GM21515 (cell line): ENCODE measurements around the gene HMX1.

Experiments
- ATAC-seq: cut with Tn5 transposase; IDR thresholded peaks from one replicate; pipeline ENCODE4 v1.9.1; 2021; ENCODE audit not compliant: unreplicated experiment

The HMX1 gene

GRCh38 chr4:8869002-8869897, 2.4 kb downstream of the HMX1 start:
- no peak for ATAC-seq

- ATAC-seq: no peak
Observed at GRCh38 chr4:8868321-8869001, 3.2 kb downstream of the HMX1 start.

- ATAC-seq: no peak
Observed at GRCh38 chr4:8867624-8868320, 3.9 kb downstream of the HMX1 start.

- no peak for ATAC-seq
Observed at GRCh38 chr4:8866828-8867623, 4.6 kb downstream of the HMX1 start.

- ATAC-seq: no peak
Observed at GRCh38 chr4:8866421-8866820, 5.2 kb downstream of the HMX1 start.

- no peak for ATAC-seq
Observed at GRCh38 chr4:8865681-8866310, 5.8 kb downstream of the HMX1 start.

GRCh38 chr4:8864912-8865680, 6.5 kb downstream of the HMX1 start:
- no peak for ATAC-seq

- ATAC-seq: no peak
Observed at GRCh38 chr4:8863686-8864682, 7.7 kb downstream of the HMX1 start.

- ATAC-seq: no peak
Observed at GRCh38 chr4:8862800-8863685, 8.6 kb downstream of the HMX1 start.

- no peak for ATAC-seq
Observed at GRCh38 chr4:8862334-8862733, 9.3 kb downstream of the HMX1 start.

GRCh38 chr4:8861576-8862295, 9.9 kb downstream of the HMX1 start:
- no peak for ATAC-seq

GRCh38 chr4:8860892-8861575, 10.6 kb downstream of the HMX1 start:
- no peak for ATAC-seq

GRCh38 chr4:8860096-8860891, 11.3 kb downstream of the HMX1 start:
- no peak for ATAC-seq

GRCh38 chr4:8859550-8860095, 12.0 kb downstream of the HMX1 start:
- ATAC-seq: no peak

- no peak for ATAC-seq
Observed at GRCh38 chr4:8858701-8859210, 12.9 kb downstream of the HMX1 start.
